GM06990 (cell line): Measurements from ENCODE around the gene EYS.
"Not testable (repeated sequence)": the region's sequence is repeated elsewhere in the genome, so short reads cannot be mapped to it uniquely, and the experiment has no call there.

Experiments used
- DNase-seq: peaks from one replicate; pipeline ENCODE4 v3.0.0-alpha.2; 2011; ENCODE audit not compliant: insufficient read length; ENCODE audit errors: extremely low read depth
- H3K27me3 ChIP-seq: replicated peaks from 2 replicates; pipeline ENCODE4 v1.6.0; 2011; ENCODE audit warnings: low read length; ENCODE audit not compliant: control insufficient read depth, insufficient read depth
- H3K36me3 ChIP-seq: 2 replicates; pipeline ENCODE4 v1.5.1; 2011; ENCODE audit warnings: low read length; ENCODE audit not compliant: control insufficient read depth, insufficient read depth
- H3K4me3 ChIP-seq: replicated peaks from 2 replicates; pipeline ENCODE4 v1.5.1; 2011; ENCODE audit warnings: low read depth, mild to moderate bottlenecking, control low read depth, low read length
- CTCF ChIP-seq: IDR thresholded peaks from 2 replicates; pipeline ENCODE4 v1.5.1; 2011; ENCODE audit warnings: low read length, control low read depth, mild to moderate bottlenecking, inconsistent platforms; ENCODE audit not compliant: insufficient read depth, poor library complexity, severe bottlenecking

EYS gene

GRCh38 chr6:63899550-63899949 is 1807.5 kb downstream of the EYS start:
- Histone ChIP-seq H3K4me3 (no peak overlapping the region), H3K27me3 (no peaks in the 10 kb centered on the region), H3K36me3 (no peaks in the 10 kb centered on the region)
- DNase-seq: no peak
- TF ChIP-seq CTCF: no peak

GRCh38 chr6:63897952-63898351 is 1809.1 kb downstream of the EYS start:
- Histone ChIP-seq H3K27me3 (no peaks in the 10 kb centered on the region), H3K4me3 (no peak overlapping the region), H3K36me3 (no peaks in the 10 kb centered on the region)
- no peak for TF ChIP-seq CTCF
- no peak for DNase-seq

DNA sequence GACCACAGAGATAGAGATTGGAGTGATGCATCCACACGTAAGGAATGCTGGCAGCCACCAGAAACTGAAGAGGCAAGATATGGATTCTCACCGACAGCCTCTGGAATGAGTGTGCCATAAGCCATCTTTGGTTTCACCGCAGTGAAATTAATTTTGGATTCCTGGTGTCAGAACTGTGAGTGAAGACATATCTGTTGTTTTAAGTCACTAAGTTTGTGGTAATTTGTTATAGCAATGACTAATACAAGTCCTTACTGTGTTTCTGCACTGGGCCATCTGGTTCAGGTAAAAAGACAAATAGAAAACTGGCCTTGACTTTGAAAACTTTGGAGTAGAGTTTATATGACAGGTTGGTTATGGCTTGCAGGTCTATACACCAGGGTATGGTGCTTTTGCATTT is 1809.6 kb downstream of the EYS start:
- H3K4me3 ChIP-seq: no peak overlapping the region
- TF ChIP-seq CTCF: no peak
- H3K27me3 ChIP-seq: no peaks in the 10 kb centered on the region
- no peaks in the 10 kb centered on the region for H3K36me3 ChIP-seq
- DNase-seq: no peak

GRCh38 chr6:63888416-63888815 is 1818.6 kb downstream of the EYS start:
- no peak overlapping the region for H3K4me3 ChIP-seq
- H3K27me3 ChIP-seq: no peaks in the 10 kb centered on the region
- H3K36me3 ChIP-seq: no peaks in the 10 kb centered on the region
- DNase-seq: no peak
- TF ChIP-seq CTCF: no peak

DNA sequence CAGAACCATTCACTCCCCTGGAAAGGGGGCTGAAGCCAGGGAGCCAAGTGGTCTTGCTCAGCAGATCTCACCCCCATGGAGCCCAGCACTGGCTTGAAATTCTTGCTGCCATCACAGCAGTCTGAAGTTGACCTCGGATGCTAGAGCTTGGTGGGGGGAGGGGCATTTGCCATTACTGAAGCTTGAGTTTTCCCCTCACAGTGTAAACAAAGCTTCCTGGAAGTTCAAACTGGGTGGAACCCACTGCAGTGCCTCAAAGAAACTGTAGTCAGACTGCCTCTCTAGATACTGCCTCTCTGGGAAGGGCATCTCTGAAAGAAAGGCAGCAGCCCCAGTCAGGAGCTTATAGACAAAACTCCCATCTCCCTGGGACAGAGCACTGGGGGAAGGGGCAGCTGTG is 1819.2 kb downstream of the EYS start:
- not testable (repeated sequence) for H3K4me3 ChIP-seq, DNase-seq, H3K27me3 ChIP-seq, H3K36me3 ChIP-seq

GRCh38 chr6:63887002-63887751 is 1819.8 kb downstream of the EYS start:
- Histone ChIP-seq H3K36me3 (no peaks in the 10 kb centered on the region), H3K4me3 (no peak overlapping the region), H3K27me3 (no peaks in the 10 kb centered on the region)
- no peak for DNase-seq
- no peak for TF ChIP-seq CTCF
